ENCODE measurements around the gene KLHL20.

- TF ChIP-seq EZH2 (IDR thresholded peaks at IDR 0.05; ENCODE audit: borderline replicate concordance, insufficient read depth, low read length, poor library complexity, severe bottlenecking) (no peak), SMC3 (conservative IDR thresholded peaks at IDR 0.05; ENCODE audit: poor library complexity) (no peak), TAF1 (IDR thresholded peaks at IDR 0.05; ENCODE audit: low read depth) (no peak), POLR2AphosphoS5 (IDR thresholded peaks at IDR 0.05) (no peak)
- TF ChIP-seq, protein P1, sequence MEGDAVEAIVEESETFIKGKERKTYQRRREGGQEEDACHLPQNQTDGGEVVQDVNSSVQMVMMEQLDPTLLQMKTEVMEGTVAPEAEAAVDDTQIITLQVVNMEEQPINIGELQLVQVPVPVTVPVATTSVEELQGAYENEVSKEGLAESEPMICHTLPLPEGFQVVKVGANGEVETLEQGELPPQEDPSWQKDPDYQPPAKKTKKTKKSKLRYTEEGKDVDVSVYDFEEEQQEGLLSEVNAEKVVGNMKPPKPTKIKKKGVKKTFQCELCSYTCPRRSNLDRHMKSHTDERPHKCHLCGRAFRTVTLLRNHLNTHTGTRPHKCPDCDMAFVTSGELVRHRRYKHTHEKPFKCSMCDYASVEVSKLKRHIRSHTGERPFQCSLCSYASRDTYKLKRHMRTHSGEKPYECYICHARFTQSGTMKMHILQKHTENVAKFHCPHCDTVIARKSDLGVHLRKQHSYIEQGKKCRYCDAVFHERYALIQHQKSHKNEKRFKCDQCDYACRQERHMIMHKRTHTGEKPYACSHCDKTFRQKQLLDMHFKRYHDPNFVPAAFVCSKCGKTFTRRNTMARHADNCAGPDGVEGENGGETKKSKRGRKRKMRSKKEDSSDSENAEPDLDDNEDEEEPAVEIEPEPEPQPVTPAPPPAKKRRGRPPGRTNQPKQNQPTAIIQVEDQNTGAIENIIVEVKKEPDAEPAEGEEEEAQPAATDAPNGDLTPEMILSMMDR (IDR thresholded peaks at IDR 0.05; ENCODE audit: poor library complexity, severe bottlenecking) = no peak
Observed at GRCh38 chr1:173705117-173705516, 9.7 kb upstream of the KLHL20 start.

Measured in neural cell (in vitro differentiated cells).